ENCODE measurements around the gene CCDC148.

Gene CCDC148

GRCh38 chr2:158131919-158132566, 324.5 kb downstream of the CCDC148 start:
- no peak overlapping the region for H3K9ac ChIP-seq (ENCODE audit: low read length)
- H3K27me3 ChIP-seq (ENCODE audit: low read length): no peaks in the 10 kb centered on the region
- H3K36me3 ChIP-seq (ENCODE audit: low read length): no peaks in the 10 kb centered on the region
- no peaks in the 10 kb centered on the region for H3F3A ChIP-seq (ENCODE audit: insufficient read depth)
- H4K20me1 ChIP-seq (ENCODE audit: low read depth, low read length): no peaks in the 10 kb centered on the region
- no peak overlapping the region for H3K27ac ChIP-seq (ENCODE audit: low read depth, low read length)
- TF ChIP-seq CTCF (IDR thresholded peaks at IDR 0.05; ENCODE audit: insufficient read depth, low read length, poor library complexity, severe bottlenecking) (no peak), EZH2phosphoT487 (conservative IDR thresholded peaks at IDR 0.05; ENCODE audit: low read length) (no peak)
- H3K79me2 ChIP-seq (ENCODE audit: insufficient read depth, low read length): no peaks in the 10 kb centered on the region
- no peak overlapping the region for H2AFZ ChIP-seq (ENCODE audit: low read depth, low read length, severe bottlenecking)
- H3K9me2 ChIP-seq (replicated peaks; ENCODE audit: insufficient read depth, low read length): no peaks in the 10 kb centered on the region
- no peak overlapping the region for H3K4me2 ChIP-seq (ENCODE audit: low read depth, low read length, poor library complexity, severe bottlenecking)
- H3K9me3 ChIP-seq (ENCODE audit: insufficient read depth, low read length): no peaks in the 10 kb centered on the region
- H3K4me3 ChIP-seq (ENCODE audit: insufficient read depth, low read length, poor library complexity, severe bottlenecking): no peak overlapping the region

GRCh38 chr2:158131483-158131912, 325.1 kb downstream of the CCDC148 start:
- Histone ChIP-seq H3K9ac (ENCODE audit: low read length) (no peak overlapping the region), H2AFZ (ENCODE audit: low read depth, low read length, severe bottlenecking) (no peak overlapping the region), H3K4me2 (ENCODE audit: low read depth, low read length, poor library complexity, severe bottlenecking) (no peak overlapping the region)

GRCh38 chr2:158130832-158131473, 325.6 kb downstream of the CCDC148 start:
- no peak overlapping the region for H3K9ac ChIP-seq (ENCODE audit: low read length)
- no peaks in the 10 kb centered on the region for H3K79me2 ChIP-seq (ENCODE audit: insufficient read depth, low read length)
- H3K4me3 ChIP-seq (ENCODE audit: insufficient read depth, low read length, poor library complexity, severe bottlenecking): no peak overlapping the region
- no peak overlapping the region for H3K4me2 ChIP-seq (ENCODE audit: low read depth, low read length, poor library complexity, severe bottlenecking)
- no peak overlapping the region for H2AFZ ChIP-seq (ENCODE audit: low read depth, low read length, severe bottlenecking)
- H3K36me3 ChIP-seq (ENCODE audit: low read length): no peaks in the 10 kb centered on the region
- H3K27me3 ChIP-seq (ENCODE audit: low read length): no peaks in the 10 kb centered on the region
- H3K9me3 ChIP-seq (ENCODE audit: insufficient read depth, low read length): no peaks in the 10 kb centered on the region
- no peak overlapping the region for H3K27ac ChIP-seq (ENCODE audit: low read depth, low read length)
- no peaks in the 10 kb centered on the region for H3F3A ChIP-seq (ENCODE audit: insufficient read depth)
- TF ChIP-seq CTCF (IDR thresholded peaks at IDR 0.05; ENCODE audit: insufficient read depth, low read length, poor library complexity, severe bottlenecking) (no peak), EZH2phosphoT487 (conservative IDR thresholded peaks at IDR 0.05; ENCODE audit: low read length) (no peak)
- no peaks in the 10 kb centered on the region for H4K20me1 ChIP-seq (ENCODE audit: low read depth, low read length)
- H3K9me2 ChIP-seq (replicated peaks; ENCODE audit: insufficient read depth, low read length): no peaks in the 10 kb centered on the region

More at GRCh38 chr2:158131483-158131912, 325.1 kb downstream of the CCDC148 start:
- no peaks in the 10 kb centered on the region for H3K79me2 ChIP-seq (ENCODE audit: insufficient read depth, low read length)
- no peaks in the 10 kb centered on the region for H3K9me2 ChIP-seq (replicated peaks; ENCODE audit: insufficient read depth, low read length)
- no peak overlapping the region for H3K4me3 ChIP-seq (ENCODE audit: insufficient read depth, low read length, poor library complexity, severe bottlenecking)
- H3K27ac ChIP-seq (ENCODE audit: low read depth, low read length): no peak overlapping the region
- H3K36me3 ChIP-seq (ENCODE audit: low read length): no peaks in the 10 kb centered on the region
- no peak for TF ChIP-seq EZH2phosphoT487 (conservative IDR thresholded peaks at IDR 0.05; ENCODE audit: low read length)
- TF ChIP-seq CTCF (IDR thresholded peaks at IDR 0.05; ENCODE audit: insufficient read depth, low read length, poor library complexity, severe bottlenecking): no peak
- no peaks in the 10 kb centered on the region for H3K27me3 ChIP-seq (ENCODE audit: low read length)
- no peaks in the 10 kb centered on the region for H4K20me1 ChIP-seq (ENCODE audit: low read depth, low read length)
- no peaks in the 10 kb centered on the region for H3F3A ChIP-seq (ENCODE audit: insufficient read depth)
- no peaks in the 10 kb centered on the region for H3K9me3 ChIP-seq (ENCODE audit: insufficient read depth, low read length)
